SK-N-DZ (cell line): ENCODE data around the gene GDAP2.
"Not testable (repeated sequence)": the region's sequence is repeated elsewhere in the genome, so short reads cannot be mapped to it uniquely, and the experiment has no call there.

ENCODE experiments used
- DNase-seq: peaks from one replicate; pipeline ENCODE4 v3.0.0-alpha.2; 2015; ENCODE audit warnings: low spot score

GDAP2 gene

GRCh38 chr1:117902944-117903343 is 26.5 kb downstream of the GDAP2 start:
- DNase-seq: no peak

- no peak for DNase-seq
Measured at GRCh38 chr1:117899801-117900200, 29.6 kb downstream of the GDAP2 start.

GRCh38 chr1:117897551-117897950 is 31.9 kb downstream of the GDAP2 start:
- no peak for DNase-seq

- DNase-seq: peak; percentile 60
Measured at GRCh38 chr1:117895482-117896114, 33.8 kb downstream of the GDAP2 start.

GRCh38 chr1:117894078-117894477 is 35.3 kb downstream of the GDAP2 start:
- DNase-seq: no peak

GRCh38 chr1:117892512-117892911 is 36.9 kb downstream of the GDAP2 start:
- DNase-seq: no peak

GRCh38 chr1:117890452-117890851 is 39.0 kb downstream of the GDAP2 start:
- DNase-seq: no peak

GRCh38 chr1:117886101-117886795 is 43.2 kb downstream of the GDAP2 start:
- no peak for DNase-seq

- no peak for DNase-seq
Measured at GRCh38 chr1:117883616-117884015, 45.8 kb downstream of the GDAP2 start.

- no peak for DNase-seq
Measured at GRCh38 chr1:117879284-117879683, 50.1 kb downstream of the GDAP2 start.

- DNase-seq: no peak
Measured at GRCh38 chr1:117877823-117878222, 51.6 kb downstream of the GDAP2 start.

- no peak for DNase-seq
Measured at GRCh38 chr1:117871013-117871412, 58.4 kb downstream of the GDAP2 start.

- DNase-seq: no peak
Measured at GRCh38 chr1:117861694-117862093, 67.7 kb downstream of the GDAP2 start.

- DNase-seq: no peak
Measured at GRCh38 chr1:117860896-117861610, 68.4 kb downstream of the GDAP2 start.

- DNase-seq: no peak
Measured at GRCh38 chr1:117859901-117860300, 69.5 kb downstream of the GDAP2 start.

GRCh38 chr1:117857418-117857817 is 72.0 kb downstream of the GDAP2 start:
- DNase-seq: no peak

- DNase-seq: no peak
Measured at GRCh38 chr1:117852853-117853553, 76.4 kb downstream of the GDAP2 start.

- no peak for DNase-seq
Measured at GRCh38 chr1:117851687-117852086, 77.7 kb downstream of the GDAP2 start.

GRCh38 chr1:117846674-117847425 is 82.6 kb downstream of the GDAP2 start:
- DNase-seq: no peak

- not testable (repeated sequence) for DNase-seq
Measured at GRCh38 chr1:117844478-117844877, 84.9 kb downstream of the GDAP2 start.

- no peak for DNase-seq
Measured at GRCh38 chr1:117843791-117844190, 85.6 kb downstream of the GDAP2 start.
